HG03457 (cell line): ENCODE results near the gene PTPRT.
"Not testable (repeated sequence)": the region's sequence is repeated elsewhere in the genome, so short reads cannot be mapped to it uniquely, and the experiment has no call there.

Source experiments
- ATAC-seq: cut with Tn5 transposase; IDR thresholded peaks from one replicate; pipeline ENCODE4 v1.9.1; 2021; ENCODE audit warnings: moderate number of reproducible peaks; ENCODE audit not compliant: unreplicated experiment

Gene PTPRT

GRCh38 chr20:43187476-43188233 is 2.1 kb downstream of the PTPRT start:
- no peak for ATAC-seq

- no peak for ATAC-seq
These were observed 3.4 kb downstream of the PTPRT start for GRCh38 chr20:43186312-43186711.

- ATAC-seq: no peak
These were observed 3.8 kb downstream of the PTPRT start for GRCh38 chr20:43185901-43186300.

GRCh38 chr20:43183536-43184070 is 6.1 kb downstream of the PTPRT start:
- ATAC-seq: no peak

GRCh38 chr20:43178080-43178479 is 11.6 kb downstream of the PTPRT start:
- ATAC-seq: no peak

GRCh38 chr20:43176726-43177125 is 13.0 kb downstream of the PTPRT start:
- no peak for ATAC-seq

GRCh38 chr20:43171930-43172329 is 17.8 kb downstream of the PTPRT start:
- ATAC-seq: no peak

GRCh38 chr20:43170771-43171170 is 18.9 kb downstream of the PTPRT start:
- no peak for ATAC-seq

- ATAC-seq: no peak
These were observed 22.1 kb downstream of the PTPRT start for GRCh38 chr20:43167615-43168014.

GRCh38 chr20:43167021-43167420 is 22.7 kb downstream of the PTPRT start:
- ATAC-seq: no peak

GRCh38 chr20:43165611-43166010 is 24.1 kb downstream of the PTPRT start:
- ATAC-seq: no peak

- ATAC-seq: not testable (repeated sequence)
These were observed 25.0 kb downstream of the PTPRT start for GRCh38 chr20:43164736-43165135.

GRCh38 chr20:43161716-43162115 is 28.0 kb downstream of the PTPRT start:
- no peak for ATAC-seq

GRCh38 chr20:43160941-43161340 is 28.8 kb downstream of the PTPRT start:
- ATAC-seq: no peak

GRCh38 chr20:43159994-43160393 is 29.7 kb downstream of the PTPRT start:
- ATAC-seq: no peak

- ATAC-seq: no peak
These were observed 34.2 kb downstream of the PTPRT start for GRCh38 chr20:43155366-43156100.

GRCh38 chr20:43151901-43152300 is 37.8 kb downstream of the PTPRT start:
- ATAC-seq: no peak

- no peak for ATAC-seq
These were observed 38.5 kb downstream of the PTPRT start for GRCh38 chr20:43151256-43151655.

GRCh38 chr20:43140726-43141125 is 49.0 kb downstream of the PTPRT start:
- ATAC-seq: no peak

GRCh38 chr20:43138061-43138770 is 51.5 kb downstream of the PTPRT start:
- no peak for ATAC-seq

GRCh38 chr20:43137160-43137559 is 52.5 kb downstream of the PTPRT start:
- ATAC-seq: no peak
